ENCODE measurements around the gene R3HCC1L. TPM values are rescaled to one million over a fixed set of nuclear protein-coding genes. Genes with fewer than 3 reads are reported as not detected.
"Not testable (repeated sequence)": the region's sequence is repeated elsewhere in the genome, so short reads cannot be mapped to it uniquely, and the experiment has no call there.

The R3HCC1L gene
- polyA plus RNA-seq, 3 donors, result 21.6 to 25.0 (median 22.6) TPM

- no peak for DNase-seq (ENCODE audit: low read depth in 3 of 3, low spot score in 2 of 3)
These were observed 92.2 kb downstream of the R3HCC1L start for GRCh38 chr10:98226508-98227144.

DNA sequence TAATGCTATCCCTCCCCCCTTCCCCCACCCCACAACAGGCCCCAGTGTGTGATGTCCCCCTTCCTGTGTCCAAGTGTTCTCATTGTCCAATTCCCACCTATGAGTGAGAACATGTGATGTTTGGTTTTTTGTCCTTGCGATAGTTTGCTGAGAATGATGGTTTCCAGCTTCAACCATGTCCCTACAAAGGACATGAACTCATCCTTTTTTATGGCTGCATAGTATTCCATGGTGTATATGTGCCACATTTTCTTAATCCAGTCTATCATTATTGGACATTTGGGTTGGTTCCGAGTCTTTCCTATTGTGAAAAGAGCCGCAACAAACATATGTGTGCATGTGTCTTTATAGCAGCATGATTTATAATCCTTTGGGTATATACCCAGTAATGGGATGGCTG lies 93.3 kb downstream of the R3HCC1L start:
- DNase-seq (ENCODE audit: low read depth in 3 of 3, low spot score in 2 of 3), result not testable (repeated sequence)

- not testable (repeated sequence) for DNase-seq (ENCODE audit: low read depth in 3 of 3, low spot score in 2 of 3)
These were observed 93.8 kb downstream of the R3HCC1L start for GRCh38 chr10:98228266-98228665.

- DNase-seq (ENCODE audit: low read depth in 3 of 3, low spot score in 2 of 3), result no peak
These were observed 97.0 kb downstream of the R3HCC1L start for GRCh38 chr10:98231417-98231816.

DNA sequence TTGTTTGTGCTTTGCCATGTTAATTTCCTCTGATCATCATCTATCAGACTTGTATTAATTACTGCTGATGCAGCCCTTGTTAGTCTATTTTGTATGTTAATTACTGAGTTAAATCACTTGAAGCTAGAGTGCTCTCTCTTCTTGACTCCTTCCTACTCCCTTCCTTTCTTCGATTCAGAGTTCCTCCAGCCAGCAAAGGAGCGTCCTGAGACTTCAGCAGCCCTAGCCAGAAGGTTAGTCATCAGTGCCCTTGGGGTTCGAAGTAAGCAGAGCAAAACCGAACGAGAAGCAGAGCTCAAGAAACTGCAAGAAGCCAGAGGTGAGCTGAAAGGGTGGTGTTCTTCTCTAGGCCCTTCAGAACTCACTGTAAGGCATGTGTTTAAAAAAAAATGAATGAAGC lies 101.4 kb downstream of the R3HCC1L start:
- DNase-seq (ENCODE audit: low read depth in 3 of 3, low spot score in 2 of 3), result no peak

DNA sequence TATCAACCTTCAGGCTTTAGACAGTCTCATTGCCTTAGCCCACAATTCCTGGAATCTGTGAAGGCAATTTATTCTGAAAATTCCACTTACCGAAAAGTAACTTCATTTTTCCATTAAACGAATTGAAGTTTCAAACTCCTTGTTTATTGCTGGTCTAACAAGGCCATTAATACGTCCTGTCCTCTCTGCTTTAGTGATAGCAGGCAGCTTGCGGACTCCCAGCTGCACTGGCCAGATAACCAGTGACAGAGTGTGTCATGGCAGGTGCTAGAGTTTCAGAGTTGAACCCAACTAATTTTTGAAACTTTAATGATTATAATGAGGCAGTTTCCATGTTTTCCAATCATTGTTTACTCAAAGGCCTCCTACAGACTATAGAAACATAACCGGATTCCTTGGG lies 102.4 kb downstream of the R3HCC1L start:
- no peak for DNase-seq (ENCODE audit: low read depth in 3 of 3, low spot score in 2 of 3)

DNA sequence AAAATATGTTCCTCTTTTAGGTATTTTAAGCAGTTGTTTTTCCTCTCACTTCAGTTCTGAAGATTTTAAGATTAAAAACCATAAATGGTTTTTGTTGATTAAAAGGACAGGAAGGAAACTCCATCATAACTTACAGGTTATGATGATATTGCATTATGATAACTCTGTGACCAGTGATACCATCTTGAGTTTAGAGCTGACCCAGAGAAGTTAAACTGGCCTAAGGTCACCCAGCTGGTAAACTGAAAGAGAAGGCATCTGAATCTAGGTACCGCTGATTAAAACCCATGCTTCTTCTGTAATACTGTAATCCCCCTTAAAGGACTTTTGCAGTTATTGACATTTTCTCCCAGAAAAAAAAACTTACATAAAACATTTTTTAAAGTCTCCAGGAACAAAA lies 103.9 kb downstream of the R3HCC1L start:
- DNase-seq (ENCODE audit: low read depth in 3 of 3, low spot score in 2 of 3), result no peak

GRCh38 chr10:98240524-98240923 lies 106.1 kb downstream of the R3HCC1L start:
- no peak for DNase-seq (ENCODE audit: low read depth in 3 of 3, low spot score in 2 of 3)

DNA sequence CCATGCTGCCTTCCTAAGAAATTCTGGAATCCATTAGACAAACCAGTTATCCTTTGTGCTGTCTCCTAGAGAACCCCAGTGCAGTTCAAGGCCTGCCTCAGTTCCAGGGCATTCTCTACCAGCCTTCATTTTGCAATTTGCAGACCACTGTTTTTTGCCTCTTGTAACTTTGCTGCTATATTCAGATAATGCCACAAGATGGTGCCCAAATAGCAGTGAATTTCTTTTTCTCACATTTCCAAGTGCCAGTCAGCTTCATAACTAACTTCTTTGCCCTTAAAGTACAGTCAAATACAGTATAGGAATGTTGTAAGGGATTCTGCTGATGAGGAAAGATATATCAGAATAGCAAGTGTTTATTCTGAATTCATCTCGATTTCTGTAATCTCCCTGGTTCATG lies 108.4 kb downstream of the R3HCC1L start:
- DNase-seq (ENCODE audit: low read depth in 3 of 3, low spot score in 2 of 3), result no peak

DNA sequence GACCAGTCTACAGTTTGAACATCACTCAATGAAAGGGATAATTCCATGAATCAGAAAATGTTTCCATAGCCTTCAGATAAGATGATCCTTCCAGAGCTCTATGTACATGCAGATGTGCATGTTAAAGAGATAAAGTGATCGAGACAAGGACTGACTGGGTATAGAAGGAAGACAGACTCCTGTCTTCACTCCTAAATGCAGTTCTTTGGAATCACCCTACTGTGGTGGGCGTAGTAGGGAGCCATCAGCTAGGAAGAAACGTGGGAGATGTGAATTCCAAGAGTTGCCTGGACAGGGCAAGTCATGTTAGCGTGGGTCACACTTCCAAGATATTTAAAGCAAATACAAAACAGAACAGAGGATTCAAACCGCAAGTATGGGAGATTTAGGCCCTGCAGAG lies 109.7 kb downstream of the R3HCC1L start:
- DNase-seq (ENCODE audit: low read depth in 3 of 3, low spot score in 2 of 3), result no peak

- DNase-seq (ENCODE audit: low read depth in 3 of 3, low spot score in 2 of 3), result no peak
These were observed 110.1 kb downstream of the R3HCC1L start for GRCh38 chr10:98244586-98244985.

DNA sequence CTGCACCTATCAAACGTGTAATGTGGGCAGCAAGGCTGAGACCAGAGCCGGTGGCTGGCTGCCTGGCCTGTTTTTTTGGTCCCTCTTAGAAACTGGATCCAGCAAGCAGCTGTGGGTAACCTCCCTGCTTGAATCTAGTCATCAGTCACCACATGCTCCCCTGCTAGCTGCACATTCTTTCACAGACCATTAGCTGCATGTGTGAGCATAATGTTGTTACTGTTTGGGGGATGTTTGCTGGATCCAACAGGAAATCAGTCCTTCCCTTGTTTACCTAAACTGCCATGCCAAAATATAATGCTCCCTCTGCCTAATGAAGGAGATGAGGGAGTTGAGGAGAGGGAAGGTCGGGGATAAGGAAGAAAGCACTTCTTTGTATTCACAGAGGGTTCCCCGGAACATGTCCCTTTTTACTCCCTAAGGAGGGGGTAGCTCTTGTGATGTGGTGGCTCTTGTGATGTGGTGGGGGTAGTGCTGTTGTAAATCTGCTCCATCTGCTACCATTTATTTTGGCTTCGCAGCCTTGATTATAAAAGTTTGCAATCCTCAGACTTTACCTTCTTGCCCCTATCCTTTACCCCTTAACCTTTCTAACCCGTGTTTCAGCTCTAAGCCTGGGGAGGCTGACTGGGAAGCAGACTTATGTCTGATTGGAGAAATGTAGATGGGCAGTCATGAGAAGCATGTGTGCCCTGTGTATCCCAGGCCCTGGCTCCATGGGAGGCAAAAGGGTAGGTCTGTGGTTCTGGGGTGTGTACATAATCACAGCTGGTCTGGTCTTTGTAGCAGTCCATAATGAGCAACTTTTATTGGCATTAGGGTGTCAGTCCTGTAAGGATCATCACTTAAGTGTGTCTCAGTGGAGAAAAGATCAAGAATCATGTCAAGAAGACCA lies 112.7 kb downstream of the R3HCC1L start:
- DNase-seq (ENCODE audit: low read depth in 3 of 3, low spot score in 2 of 3), result peak in 2 of 3 donors; percentile 45 to 75

- DNase-seq (ENCODE audit: low read depth in 3 of 3, low spot score in 2 of 3), result no peak
These were observed 113.6 kb downstream of the R3HCC1L start for GRCh38 chr10:98248018-98248417.

DNA sequence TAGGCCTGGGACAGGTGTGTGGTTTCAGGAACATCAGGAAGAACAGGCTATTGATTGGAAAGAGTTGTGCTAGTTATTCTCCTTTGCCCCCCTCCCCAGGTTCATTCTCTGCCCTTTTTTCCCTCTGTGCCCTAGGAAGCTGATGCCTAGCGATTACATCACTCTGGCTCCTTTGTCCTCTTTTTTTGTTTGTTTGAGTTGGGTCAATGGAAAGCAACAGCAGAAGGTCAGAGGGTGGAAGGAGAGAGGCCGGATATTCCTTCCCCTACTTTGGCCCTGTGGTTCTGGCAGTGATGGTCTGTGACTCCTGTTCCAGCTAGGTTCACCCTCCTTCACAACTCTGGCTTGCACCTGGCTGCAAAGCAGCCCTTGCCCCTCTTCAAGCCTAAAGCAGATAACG lies 114.7 kb downstream of the R3HCC1L start:
- no peak for DNase-seq (ENCODE audit: low read depth in 3 of 3, low spot score in 2 of 3)

DNA sequence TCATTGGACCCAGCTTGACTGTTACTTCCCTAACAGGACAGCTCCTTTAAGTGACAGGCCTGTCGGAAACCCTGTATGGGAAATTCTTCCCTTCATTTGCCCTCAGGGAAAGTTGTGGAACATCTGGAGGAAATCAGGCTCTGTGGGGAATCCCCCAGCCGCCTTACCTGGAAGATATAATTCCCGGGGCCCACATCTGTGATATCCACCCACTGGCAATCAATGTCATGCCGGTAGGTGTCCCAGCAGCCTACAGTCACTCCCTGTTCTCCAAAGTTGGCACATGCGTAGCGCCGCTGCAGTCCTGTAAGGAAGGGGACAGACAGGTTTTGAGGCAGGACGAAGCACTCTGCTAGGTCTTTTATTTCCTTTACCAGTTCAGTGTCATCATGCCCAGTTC lies 116.9 kb downstream of the R3HCC1L start:
- DNase-seq (ENCODE audit: low read depth in 3 of 3, low spot score in 2 of 3), result no peak

DNA sequence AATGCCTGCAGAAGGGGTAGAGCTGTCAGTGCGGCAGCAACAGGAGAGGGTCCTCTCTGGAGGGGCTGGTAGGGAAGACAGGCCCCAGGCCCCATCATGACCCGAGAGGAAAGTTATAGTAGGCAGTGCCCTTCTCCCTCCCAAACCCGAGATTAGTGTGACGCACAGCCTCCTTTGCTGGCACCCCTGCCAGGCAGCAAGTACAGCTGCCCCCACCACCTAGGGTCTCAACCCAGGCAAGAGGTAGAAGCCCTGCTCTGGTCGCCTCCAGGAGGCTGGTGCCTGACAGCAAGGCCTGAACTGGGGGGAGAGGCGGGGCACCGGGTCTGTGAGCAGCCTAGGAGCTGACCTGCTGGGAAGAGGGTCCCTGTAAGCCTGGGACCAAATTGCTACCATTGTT lies 118.0 kb downstream of the R3HCC1L start:
- no peak for DNase-seq (ENCODE audit: low read depth in 3 of 3, low spot score in 2 of 3)

DNA sequence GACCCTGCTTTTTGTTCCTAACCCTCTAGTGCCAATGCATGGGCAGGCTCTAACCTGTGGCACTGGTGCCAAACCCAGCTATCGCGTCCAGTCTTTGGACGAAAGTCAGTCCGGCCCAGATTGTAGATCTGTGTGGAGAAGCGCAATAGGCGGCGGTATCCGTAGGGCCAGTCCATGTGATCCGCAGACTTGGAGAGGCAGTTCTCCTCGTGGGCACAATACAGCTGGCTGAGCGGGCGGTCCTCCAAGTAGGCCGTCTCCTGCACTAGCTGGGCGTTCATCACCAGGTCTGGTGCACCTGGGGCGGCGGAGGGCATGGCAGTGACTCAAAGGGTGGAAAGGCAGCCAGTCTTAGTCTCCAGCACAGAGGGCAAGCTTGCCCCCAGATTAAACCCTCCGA lies 119.0 kb downstream of the R3HCC1L start:
- no peak for DNase-seq (ENCODE audit: low read depth in 3 of 3, low spot score in 2 of 3)

DNA sequence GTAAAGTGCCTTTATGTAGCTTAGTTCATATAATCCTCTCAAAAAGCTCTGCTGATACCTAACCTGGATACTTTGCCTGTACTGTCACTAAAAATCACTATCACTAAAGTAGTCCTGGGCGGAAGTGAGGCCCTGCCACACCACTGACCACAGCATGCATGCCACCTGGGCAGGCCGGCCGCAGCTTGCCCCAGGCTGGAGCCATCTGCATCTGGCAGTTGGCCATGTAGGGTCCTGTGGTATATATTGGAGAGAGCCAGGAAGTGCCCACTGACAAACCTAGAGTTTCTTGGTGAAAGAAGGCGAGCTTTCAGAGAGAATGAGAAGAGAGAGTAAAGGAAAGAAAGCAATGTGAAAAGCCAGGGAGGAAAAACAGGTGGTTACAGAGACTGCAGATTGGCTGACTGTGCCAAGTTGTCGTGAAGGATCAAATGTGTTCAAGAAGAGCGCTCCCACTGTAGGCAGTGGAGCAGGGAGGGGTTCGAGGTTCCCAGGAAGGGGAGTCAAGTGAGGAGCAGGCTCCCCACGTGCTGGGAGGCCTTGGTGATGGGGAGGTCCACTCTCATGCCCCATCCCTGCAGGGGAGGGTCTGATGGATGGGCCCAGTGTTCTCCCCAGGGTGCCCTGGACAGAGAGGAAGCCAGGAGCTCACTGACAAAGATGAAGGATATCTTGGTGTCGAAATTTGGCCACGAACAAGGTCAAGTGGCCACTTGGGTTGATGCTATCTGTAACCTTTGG lies 119.9 kb downstream of the R3HCC1L start:
- no peak for DNase-seq (ENCODE audit: low read depth in 3 of 3, low spot score in 2 of 3)

- DNase-seq (ENCODE audit: low read depth in 3 of 3, low spot score in 2 of 3), result no peak
These were observed 120.9 kb downstream of the R3HCC1L start for GRCh38 chr10:98255146-98255877.

GRCh38 chr10:98256692-98257091 lies 122.2 kb downstream of the R3HCC1L start:
- DNase-seq (ENCODE audit: low read depth in 3 of 3, low spot score in 2 of 3), result no peak

- no peak for DNase-seq (ENCODE audit: low read depth in 3 of 3, low spot score in 2 of 3)
These were observed 122.7 kb downstream of the R3HCC1L start for GRCh38 chr10:98257198-98257597.
